CD4-positive, alpha-beta T cell treated with Interleukin-6 for 4 hours (primary cell): Measurements from ENCODE around the gene DKK3.
A peak's percentile ranks its signal among the peaks of the same experiment; 100 is the strongest.
"Not testable (repeated sequence)": the region's sequence is repeated elsewhere in the genome, so short reads cannot be mapped to it uniquely, and the experiment has no call there.

Source experiments
- DNase-seq: peaks from one replicate; pipeline ENCODE4 v3.0.0-alpha.2; 2020; ENCODE audit warnings: mixed read lengths

DKK3 gene

GRCh38 chr11:12007769-12008737, at the start of gene DKK3:
DKK3 (minus strand) TSS chr11:12008626; CDS start chr11:12008582, 44 bp downstream.
- DNase-seq, result peak; percentile 15

DNA sequence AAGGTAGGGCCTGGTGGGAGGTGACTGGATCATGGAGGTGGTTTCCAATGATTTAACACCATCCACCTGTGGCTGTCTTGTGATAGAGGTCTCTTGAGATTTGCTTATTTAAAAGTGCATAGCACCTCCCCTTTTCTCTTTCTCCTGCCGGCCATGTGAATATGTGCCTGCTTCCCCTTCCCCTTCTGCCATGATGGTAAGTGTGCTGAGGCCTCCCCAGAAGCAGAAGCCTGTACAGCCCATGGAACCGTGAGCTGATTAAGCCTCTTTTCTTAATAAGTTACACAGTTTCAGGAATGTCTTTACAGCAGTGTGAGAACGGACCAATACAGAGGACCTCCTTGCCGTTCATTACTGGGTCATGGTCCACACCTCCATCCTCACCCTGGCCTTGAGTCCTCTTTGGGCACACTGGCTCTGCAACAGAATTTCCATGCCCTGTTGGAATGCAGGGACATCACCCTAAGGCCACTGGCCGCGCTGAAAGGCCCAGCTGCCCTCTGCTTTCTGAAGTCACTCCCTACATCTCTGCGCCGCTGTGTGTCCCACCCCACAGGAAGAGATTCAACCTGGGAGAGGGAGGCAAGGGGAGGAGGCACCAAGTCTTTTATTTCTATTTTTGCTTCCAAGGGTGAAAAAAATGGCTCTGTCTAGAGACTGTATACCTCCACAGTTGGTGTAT, 49.0 kb upstream of the DKK3 start:
- DNase-seq, result no peak

DNA sequence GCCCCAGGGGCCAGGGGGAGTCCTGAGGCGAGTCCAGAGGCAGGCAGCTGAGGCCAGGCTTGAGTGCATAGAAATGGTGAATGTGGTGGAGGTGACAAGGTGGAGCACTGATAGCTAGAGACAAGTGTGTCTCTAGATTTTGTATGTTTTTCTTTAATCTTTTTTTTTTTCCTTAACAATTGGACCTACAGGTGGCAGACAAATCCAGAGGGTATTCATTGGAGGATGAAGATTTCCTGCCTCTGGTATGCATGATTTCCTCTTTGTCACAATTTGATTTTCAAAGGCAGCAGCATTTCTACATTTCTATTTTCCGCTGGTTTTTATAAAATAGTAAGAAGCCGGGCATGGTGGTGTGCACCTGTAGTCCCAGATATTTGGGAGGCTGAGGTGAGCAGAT, 47.7 kb upstream of the DKK3 start:
- DNase-seq, result no peak

GRCh38 chr11:12053606-12054361, 45.4 kb upstream of the DKK3 start:
- no peak for DNase-seq

GRCh38 chr11:12052676-12053605, 44.5 kb upstream of the DKK3 start:
- peak; percentile 15 for DNase-seq

DNA sequence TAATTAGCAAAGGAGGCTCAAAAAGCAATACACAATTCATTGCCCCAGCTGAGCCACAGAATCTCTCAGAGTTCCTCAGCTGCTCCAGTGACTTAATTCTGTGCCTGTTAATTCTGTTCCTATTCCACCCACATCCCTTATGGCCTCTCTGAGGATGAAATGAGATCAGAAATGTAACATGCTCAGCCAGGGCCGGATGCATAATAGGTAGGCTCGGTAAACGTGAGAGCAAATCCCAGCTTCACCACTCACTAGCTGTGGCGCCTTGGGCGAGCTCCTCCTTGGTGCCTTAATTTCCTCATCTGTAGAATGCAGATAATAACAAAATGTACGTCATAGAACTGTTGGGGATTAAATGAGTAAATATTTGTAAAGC, 42.8 kb upstream of the DKK3 start:
- no peak for DNase-seq

DNA sequence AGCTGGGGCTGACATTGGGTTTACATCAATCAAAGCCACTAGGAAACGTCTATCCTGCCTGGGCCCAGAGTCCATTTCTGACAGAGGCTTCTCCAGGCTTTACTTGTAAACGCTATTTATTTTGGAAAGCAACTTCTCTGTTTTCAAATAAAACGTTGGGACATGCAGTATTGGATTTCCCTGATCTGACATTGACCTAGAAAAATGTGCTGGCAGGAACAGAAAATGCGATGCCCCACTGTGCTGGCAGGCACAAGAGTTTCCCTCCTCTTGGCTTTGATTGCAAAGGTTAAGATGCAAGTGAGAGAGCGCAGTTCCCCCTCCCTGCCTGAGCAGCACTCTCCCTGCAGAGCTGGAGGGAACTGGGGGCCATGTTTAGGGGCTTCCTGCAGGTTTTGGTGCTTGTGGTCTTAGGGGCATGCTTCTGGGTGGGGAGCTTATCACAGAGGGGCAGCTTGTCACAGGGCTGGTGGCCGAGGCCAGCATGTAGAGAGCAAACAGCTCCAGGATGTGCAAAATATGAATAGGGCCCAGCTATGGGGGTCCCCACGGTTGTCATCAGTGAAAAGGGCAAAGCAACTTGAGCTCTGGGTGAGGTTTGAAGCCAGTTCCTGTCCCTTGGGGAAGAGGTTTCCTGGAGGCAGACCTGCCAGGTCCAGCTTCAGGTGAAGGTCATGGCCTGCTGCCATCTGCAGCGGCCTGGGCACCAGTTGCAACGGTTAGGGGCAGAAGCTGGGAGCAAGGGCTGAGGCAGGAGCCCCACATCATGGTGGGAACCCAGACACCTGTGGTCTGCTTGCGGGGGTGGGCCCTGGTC, 42.3 kb upstream of the DKK3 start:
- DNase-seq, result no peak

- no peak for DNase-seq
Measured at GRCh38 chr11:12048936-12049790, 40.7 kb upstream of the DKK3 start.

- no peak for DNase-seq
Measured at GRCh38 chr11:12046636-12047236, 38.3 kb upstream of the DKK3 start.

- no peak for DNase-seq
Measured at GRCh38 chr11:12045914-12046635, 37.6 kb upstream of the DKK3 start.

DNA sequence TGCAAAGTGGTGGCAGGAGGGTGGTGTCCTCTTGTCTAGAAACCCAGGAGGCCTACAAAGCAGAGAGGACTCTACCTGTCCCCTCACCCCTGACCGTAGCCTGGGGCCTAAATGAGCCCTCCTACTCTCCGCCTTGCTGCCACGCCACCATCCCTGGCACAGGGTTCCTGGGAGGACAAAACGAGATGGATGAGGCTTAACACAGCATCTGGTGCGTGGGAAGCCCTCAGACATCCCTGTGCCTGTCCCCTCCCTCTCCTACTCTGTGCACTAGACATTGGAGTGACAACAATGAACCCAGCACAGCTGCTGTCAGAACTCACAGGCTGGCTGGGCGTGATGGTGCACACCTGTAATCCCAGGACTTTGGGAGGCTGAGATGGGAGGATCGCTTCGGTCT, 36.4 kb upstream of the DKK3 start:
- no peak for DNase-seq

DNA sequence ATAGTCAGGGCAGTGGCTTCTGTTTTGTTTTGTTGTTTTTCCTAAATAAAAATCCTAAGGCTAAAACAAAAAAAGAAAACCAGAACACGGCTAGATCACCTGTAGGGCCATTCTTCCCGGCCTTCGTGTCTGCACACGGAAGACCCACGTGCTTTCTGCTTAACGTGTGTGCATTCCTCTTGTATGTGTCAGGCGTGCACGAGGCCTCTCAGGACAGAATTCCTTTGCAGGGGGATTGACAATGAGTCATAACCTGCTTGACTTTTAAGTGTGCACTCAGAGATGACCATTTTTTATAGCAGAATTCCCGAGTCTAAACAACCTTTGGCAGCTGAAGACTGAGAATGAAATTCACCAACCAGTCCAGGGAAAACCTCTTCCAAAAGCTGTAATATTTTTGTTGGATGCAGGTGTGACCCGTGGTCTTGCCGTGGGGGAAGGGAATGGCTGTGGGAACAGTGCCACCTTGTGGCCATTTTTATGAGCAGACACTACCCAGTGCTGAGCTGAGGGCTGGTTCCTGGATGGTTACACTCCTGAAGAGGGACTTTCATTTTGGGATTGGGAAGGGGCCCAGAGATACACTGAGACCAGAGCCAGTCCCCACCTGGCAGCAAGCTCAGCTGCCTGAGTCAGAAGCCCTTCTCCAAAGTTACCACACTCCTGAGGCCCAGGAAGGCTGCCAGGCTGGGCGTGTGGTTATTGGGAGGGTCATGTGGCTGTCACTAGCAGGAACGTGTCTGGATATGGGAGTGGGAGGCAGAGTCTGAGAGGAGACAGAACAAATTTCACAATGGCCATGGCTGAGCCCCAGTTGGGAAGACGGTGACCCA, 35.7 kb upstream of the DKK3 start:
- peak; percentile 70 for DNase-seq

DNA sequence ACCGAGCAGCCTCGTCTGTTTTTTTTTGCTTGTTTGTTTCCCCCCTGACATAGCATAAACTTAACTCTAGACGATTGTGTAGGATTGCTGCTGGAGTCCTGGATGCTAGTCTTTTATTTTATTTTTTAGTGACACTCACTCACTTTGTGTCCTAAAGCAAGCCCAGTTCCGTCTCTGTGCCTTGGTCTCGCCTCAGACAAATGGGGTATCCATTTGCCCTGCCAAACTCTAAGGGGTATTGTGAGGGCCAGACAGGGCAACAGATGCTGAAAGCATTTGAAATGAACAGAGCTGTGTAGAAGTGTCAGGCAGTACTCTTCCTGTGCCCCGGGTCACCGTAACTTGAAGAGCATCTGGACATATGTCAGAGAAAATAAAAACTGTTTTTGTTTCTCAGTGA, 34.8 kb upstream of the DKK3 start:
- DNase-seq, result no peak

GRCh38 chr11:12042215-12042676, 33.8 kb upstream of the DKK3 start:
- no peak for DNase-seq

DNA sequence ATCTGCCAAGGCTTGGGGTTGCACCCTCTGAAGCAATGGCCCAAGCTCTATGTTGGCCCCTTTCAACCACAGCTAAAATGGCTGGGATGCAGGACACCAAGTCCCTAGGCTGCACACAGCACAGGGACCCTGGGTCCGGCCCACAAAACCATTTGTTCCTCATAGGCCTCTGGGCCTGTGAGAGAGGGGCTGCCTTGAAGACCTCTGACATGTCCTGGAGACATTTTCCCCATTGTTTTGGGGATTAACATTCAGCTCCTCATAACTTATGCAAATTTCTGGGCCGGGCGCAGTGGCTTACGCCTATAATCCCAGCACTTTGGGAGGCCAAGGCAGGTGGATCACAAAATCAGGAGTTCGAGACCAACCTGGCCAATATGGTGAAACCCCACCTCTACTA, 32.3 kb upstream of the DKK3 start:
- not testable (repeated sequence) for DNase-seq

DNA sequence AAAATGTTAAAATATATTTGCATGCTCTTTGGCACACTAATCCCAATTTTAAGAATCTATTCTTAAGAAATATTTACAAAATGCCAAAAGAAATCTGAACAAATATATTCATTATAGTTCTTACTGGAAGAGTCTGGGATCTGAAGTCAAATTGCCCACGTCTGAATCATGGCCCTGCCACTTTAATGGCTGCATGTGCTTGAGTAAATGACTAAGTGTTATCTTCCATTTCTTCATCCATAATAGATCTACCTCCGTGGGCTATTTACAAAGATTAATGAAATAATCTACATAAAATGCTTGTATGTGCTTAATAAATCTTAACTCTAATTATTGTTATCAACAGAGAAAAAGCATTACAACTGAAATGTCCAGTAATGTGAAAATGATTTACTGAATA, 24.5 kb upstream of the DKK3 start:
- DNase-seq, result no peak

GRCh38 chr11:12031856-12032544, 23.6 kb upstream of the DKK3 start:
- no peak for DNase-seq
